ENCODE data around the gene CHGA.

The CHGA gene

GRCh38 chr14:92922883-92923743 is at the start of gene CHGA:
TSS of gene CHGA (plus strand) at chr14:92923150. CDS start at chr14:92923360, 210 bp downstream.
- no peak for DNase-seq

- no peak for DNase-seq
These were observed 47.8 kb upstream of the CHGA start for GRCh38 chr14:92874962-92875661.

GRCh38 chr14:92877757-92878431 is 45.1 kb upstream of the CHGA start:
- DNase-seq = no peak

- DNase-seq = no peak
These were observed 42.6 kb upstream of the CHGA start for GRCh38 chr14:92880351-92880750.

GRCh38 chr14:92880851-92881250 is 42.1 kb upstream of the CHGA start:
- DNase-seq = no peak

- no peak for DNase-seq
These were observed 39.9 kb upstream of the CHGA start for GRCh38 chr14:92883066-92883465.

GRCh38 chr14:92884410-92884809 is 38.5 kb upstream of the CHGA start:
- no peak for DNase-seq

GRCh38 chr14:92885279-92886061 is 37.5 kb upstream of the CHGA start:
- DNase-seq = no peak

GRCh38 chr14:92886337-92886736 is 36.6 kb upstream of the CHGA start:
- no peak for DNase-seq

- no peak for DNase-seq
These were observed 35.8 kb upstream of the CHGA start for GRCh38 chr14:92887157-92887556.

- no peak for DNase-seq
These were observed 34.1 kb upstream of the CHGA start for GRCh38 chr14:92888896-92889295.

- DNase-seq = no peak
These were observed 31.9 kb upstream of the CHGA start for GRCh38 chr14:92890830-92891588.

GRCh38 chr14:92892589-92892988 is 30.4 kb upstream of the CHGA start:
- no peak for DNase-seq

- DNase-seq = no peak
These were observed 27.5 kb upstream of the CHGA start for GRCh38 chr14:92895352-92895878.

GRCh38 chr14:92897922-92898565 is 24.9 kb upstream of the CHGA start:
- DNase-seq = no peak

- no peak for DNase-seq
These were observed 24.3 kb upstream of the CHGA start for GRCh38 chr14:92898566-92899131.

- DNase-seq = no peak
These were observed 22.3 kb upstream of the CHGA start for GRCh38 chr14:92900660-92901059.

GRCh38 chr14:92902191-92902590 is 20.8 kb upstream of the CHGA start:
- no peak for DNase-seq

- DNase-seq = no peak
These were observed 20.2 kb upstream of the CHGA start for GRCh38 chr14:92902726-92903125.

GRCh38 chr14:92903359-92903758 is 19.6 kb upstream of the CHGA start:
- DNase-seq = no peak

- no peak for DNase-seq
These were observed 17.3 kb upstream of the CHGA start for GRCh38 chr14:92905667-92906066.
